ENCODE data around the gene MCCC1. TPM values are rescaled to one million over a fixed set of nuclear protein-coding genes. Genes with fewer than 3 reads are reported as not detected.

Gene MCCC1
- total RNA-seq, 1 donor from 2014 or later, result 49.9 TPM

DNA sequence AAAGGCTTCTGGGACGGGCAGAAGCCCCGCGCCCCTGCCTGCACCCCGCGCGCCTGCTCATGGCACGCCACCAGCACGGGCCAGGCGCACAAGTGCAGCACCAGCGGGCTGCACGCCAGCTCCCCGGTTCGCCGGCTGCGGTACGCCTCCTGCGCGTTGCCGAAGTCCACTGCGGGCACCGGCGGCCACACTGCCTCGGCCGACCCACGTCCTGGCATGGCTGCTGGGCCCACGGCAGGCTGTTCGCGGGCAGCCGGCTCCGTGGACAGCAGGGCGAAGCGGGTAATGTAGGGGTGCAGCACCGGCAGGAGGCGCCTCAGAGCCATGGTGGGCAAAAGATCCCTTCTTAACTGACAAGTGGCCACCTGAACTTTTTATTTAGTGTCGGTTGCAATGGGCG, 34.8 kb downstream of the MCCC1 start:
- peak in 1 of 2 donors; percentile 58 for ATAC-seq
- Histone ChIP-seq H3K4me3 (no peak overlapping the region), H3K27ac (no peak overlapping the region), H3K36me3 (peaks cover 48% of the 10 kb centered on the region), H3K4me1 (no peaks in the 10 kb centered on the region), H3K27me3 (ENCODE audit: low read depth) (no peaks in the 10 kb centered on the region), H3K9me3 (no peaks in the 10 kb centered on the region)
- intact Hi-C loops (cut with DNase I), result no loop called here
- TF ChIP-seq, protein P1, sequence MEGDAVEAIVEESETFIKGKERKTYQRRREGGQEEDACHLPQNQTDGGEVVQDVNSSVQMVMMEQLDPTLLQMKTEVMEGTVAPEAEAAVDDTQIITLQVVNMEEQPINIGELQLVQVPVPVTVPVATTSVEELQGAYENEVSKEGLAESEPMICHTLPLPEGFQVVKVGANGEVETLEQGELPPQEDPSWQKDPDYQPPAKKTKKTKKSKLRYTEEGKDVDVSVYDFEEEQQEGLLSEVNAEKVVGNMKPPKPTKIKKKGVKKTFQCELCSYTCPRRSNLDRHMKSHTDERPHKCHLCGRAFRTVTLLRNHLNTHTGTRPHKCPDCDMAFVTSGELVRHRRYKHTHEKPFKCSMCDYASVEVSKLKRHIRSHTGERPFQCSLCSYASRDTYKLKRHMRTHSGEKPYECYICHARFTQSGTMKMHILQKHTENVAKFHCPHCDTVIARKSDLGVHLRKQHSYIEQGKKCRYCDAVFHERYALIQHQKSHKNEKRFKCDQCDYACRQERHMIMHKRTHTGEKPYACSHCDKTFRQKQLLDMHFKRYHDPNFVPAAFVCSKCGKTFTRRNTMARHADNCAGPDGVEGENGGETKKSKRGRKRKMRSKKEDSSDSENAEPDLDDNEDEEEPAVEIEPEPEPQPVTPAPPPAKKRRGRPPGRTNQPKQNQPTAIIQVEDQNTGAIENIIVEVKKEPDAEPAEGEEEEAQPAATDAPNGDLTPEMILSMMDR (IDR thresholded peaks at IDR 0.05), result no peak
- no peak for DNase-seq

DNA sequence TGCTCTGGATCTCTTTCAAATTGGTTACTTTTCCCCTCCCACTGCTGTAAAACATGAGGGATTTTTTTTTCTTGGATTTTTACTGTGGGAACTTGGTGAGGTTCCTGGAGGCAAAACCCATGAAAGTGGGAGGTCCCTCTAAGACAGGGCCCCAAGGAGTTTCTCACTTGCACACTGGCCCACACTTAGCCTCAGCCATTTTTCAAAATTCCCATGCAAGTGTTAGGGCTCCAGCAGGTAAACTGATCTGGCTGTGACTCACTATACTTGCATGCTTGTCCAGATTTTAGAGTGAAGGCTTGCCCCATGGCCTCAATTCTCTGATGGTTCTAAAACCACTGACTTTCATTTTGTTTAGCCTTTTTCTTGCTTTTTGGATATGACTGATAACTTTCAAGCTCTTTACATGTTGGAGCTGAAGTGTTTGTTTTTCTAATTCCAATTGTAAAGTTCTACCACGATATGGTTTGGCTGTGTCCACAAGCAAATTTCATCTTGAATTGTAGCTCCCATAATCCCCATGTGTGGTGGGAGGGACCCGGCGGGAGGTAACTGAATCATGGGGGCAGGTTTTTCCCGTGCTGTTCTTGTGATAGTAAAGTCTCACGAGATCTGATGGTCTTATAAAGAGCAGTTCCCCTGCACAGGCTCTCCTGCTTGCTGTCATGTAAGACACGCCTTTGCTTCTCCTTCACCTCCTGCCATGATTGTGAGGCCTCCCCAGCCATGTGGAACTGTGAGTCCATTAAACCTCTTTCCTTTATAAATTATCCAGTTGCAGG, 37.7 kb downstream of the MCCC1 start:
- ATAC-seq, result no peak
- DNase-seq, result no peak
- no peaks in the 10 kb centered on the region for H3K9me3 ChIP-seq
- H3K27me3 ChIP-seq (ENCODE audit: low read depth), result no peaks in the 10 kb centered on the region
- H3K4me3 ChIP-seq, result no peak overlapping the region
- H3K36me3 ChIP-seq, result peaks cover 32% of the 10 kb centered on the region
- TF ChIP-seq, protein P1 (IDR thresholded peaks at IDR 0.05), result no peak
- H3K27ac ChIP-seq, result no peak overlapping the region
- intact Hi-C loops (cut with DNase I), result no loop called here
- H3K4me1 ChIP-seq, result no peaks in the 10 kb centered on the region

DNA sequence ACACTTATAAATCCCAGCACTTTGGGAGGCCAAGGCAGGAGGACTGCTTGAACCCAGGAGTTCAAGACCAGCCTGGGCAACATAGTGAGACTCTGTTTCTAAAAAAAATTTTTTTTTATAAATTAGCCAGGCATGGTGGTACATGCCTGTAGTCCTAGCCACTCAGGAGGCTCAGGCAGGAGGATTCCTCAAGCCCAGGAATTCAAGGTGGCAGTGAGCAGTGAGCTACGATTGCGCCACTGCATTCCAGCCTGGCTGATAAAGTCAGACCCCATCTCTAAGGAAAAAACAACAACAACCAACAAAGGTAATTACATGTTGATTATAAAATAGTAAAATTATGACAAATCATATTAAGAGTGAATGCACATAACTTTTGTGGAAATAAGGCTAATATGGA, 40.9 kb downstream of the MCCC1 start:
- intact Hi-C loops (cut with DNase I), result no loop called here
- no peaks in the 10 kb centered on the region for H3K27me3 ChIP-seq (ENCODE audit: low read depth)
- H3K36me3 ChIP-seq, result peaks cover 34% of the 10 kb centered on the region
- H3K9me3 ChIP-seq, result no peaks in the 10 kb centered on the region
- no peak overlapping the region for H3K4me3 ChIP-seq
- DNase-seq (no peak), ATAC-seq (no peak)
- H3K27ac ChIP-seq, result no peak overlapping the region
- no peaks in the 10 kb centered on the region for H3K4me1 ChIP-seq
- TF ChIP-seq, protein P1 (IDR thresholded peaks at IDR 0.05), result no peak

DNA sequence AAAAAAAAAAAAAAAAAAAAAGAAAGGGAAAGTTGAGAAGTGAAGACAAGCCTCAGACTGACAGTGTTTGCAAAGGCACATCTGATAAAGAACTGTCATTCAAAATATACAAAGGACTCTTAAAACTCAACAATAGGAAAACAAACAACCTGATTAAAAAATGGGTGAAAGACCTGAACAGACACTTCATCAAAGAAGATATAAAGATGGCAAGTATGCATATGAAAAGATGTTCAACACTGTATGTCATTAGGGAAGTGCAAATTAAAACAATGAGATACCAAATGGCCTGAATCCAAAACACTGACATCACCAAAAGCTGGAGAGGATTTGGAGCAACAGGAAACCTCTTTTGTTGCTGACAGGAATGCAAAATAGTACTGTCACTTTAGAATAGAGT, 48.6 kb downstream of the MCCC1 start:
- ATAC-seq, result no peak
- no peaks in the 10 kb centered on the region for H3K9me3 ChIP-seq
- H3K27me3 ChIP-seq (ENCODE audit: low read depth), result no peaks in the 10 kb centered on the region
- H3K27ac ChIP-seq, result no peak overlapping the region
- H3K4me3 ChIP-seq, result no peak overlapping the region
- intact Hi-C loops (cut with DNase I), result no loop called here
- TF ChIP-seq, protein P1 (IDR thresholded peaks at IDR 0.05), result no peak
- peaks cover 75% of the 10 kb centered on the region for H3K36me3 ChIP-seq
- H3K4me1 ChIP-seq, result no peaks in the 10 kb centered on the region
- DNase-seq, result no peak

DNA sequence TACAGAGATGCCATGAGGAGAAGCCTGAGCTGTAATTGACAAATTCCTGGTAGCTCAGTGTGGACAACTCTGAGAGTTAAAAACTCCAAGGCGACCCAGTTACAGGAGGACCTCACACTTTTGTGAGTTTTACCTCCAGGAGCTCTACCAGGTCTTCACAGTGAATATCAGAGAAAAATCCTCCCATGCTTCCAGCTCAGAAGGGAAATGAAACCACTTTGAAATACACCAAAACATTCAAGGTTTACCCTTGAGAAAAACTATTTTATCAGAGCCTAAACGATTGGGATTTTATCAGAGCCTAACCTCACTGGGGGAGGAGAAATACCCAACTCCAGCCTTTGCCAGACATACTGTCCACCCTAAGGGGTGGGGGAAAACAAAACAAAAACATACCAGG, 52.4 kb downstream of the MCCC1 start:
- H3K4me3 ChIP-seq, result no peak overlapping the region
- intact Hi-C loops (cut with DNase I), result no loop called here
- H3K4me1 ChIP-seq, result no peaks in the 10 kb centered on the region
- H3K27ac ChIP-seq, result no peak overlapping the region
- peaks cover 80% of the 10 kb centered on the region for H3K36me3 ChIP-seq
- TF ChIP-seq, protein P1 (IDR thresholded peaks at IDR 0.05), result no peak
- DNase-seq (no peak), ATAC-seq (no peak)
- H3K9me3 ChIP-seq, result no peaks in the 10 kb centered on the region
- no peaks in the 10 kb centered on the region for H3K27me3 ChIP-seq (ENCODE audit: low read depth)

Data from lower lobe of right lung (tissue), 2 donors.